Activated CD8-positive, alpha-beta memory T cell treated with anti-CD3 and anti-CD28 coated beads, Interleukin-2, amount 50 U/mL, for 1 hour (primary cell): ENCODE results near the gene ZNF668.

Source experiments
- DNase-seq: peaks from one replicate; pipeline ENCODE4 v3.0.0-alpha.2; 2020; ENCODE audit errors: extremely low read depth

The ZNF668 gene

GRCh38 chr16:31073970-31074813 is at the start of gene ZNF668, which contains the start of gene ZNF646:
Gene ZNF668, minus strand, starts transcription at chr16:31074240. Its CDS starts 9,781 bp downstream, at chr16:31064459.
Gene ZNF646, plus strand, starts transcription at chr16:31074422. Its CDS starts 1,903 bp downstream, at chr16:31076325.
- peak; percentile 98 for DNase-seq

GRCh38 chr16:31120129-31120528 is 46.1 kb upstream of the ZNF668 start:
- no peak for DNase-seq

GRCh38 chr16:31118223-31119155 is 44.4 kb upstream of the ZNF668 start:
- DNase-seq, result no peak

- peak; percentile 95 for DNase-seq
Measured at GRCh38 chr16:31117384-31118222, 43.6 kb upstream of the ZNF668 start, which contains the start of gene KAT8. Gene KAT8, plus strand, starts transcription at chr16:31117664. Its CDS starts 18 bp downstream, at chr16:31117682.

- no peak for DNase-seq
Measured at GRCh38 chr16:31114468-31114867, 40.4 kb upstream of the ZNF668 start.

GRCh38 chr16:31113121-31114120 is 39.4 kb upstream of the ZNF668 start:
- DNase-seq, result no peak

GRCh38 chr16:31112711-31113110 is 38.7 kb upstream of the ZNF668 start:
- no peak for DNase-seq

- no peak for DNase-seq
Measured at GRCh38 chr16:31111881-31112466, 37.9 kb upstream of the ZNF668 start.

GRCh38 chr16:31110106-31111034 is 36.3 kb upstream of the ZNF668 start:
- DNase-seq, result no peak

GRCh38 chr16:31109622-31110021 is 35.6 kb upstream of the ZNF668 start:
- DNase-seq, result no peak

GRCh38 chr16:31108794-31109558 is 34.9 kb upstream of the ZNF668 start:
- DNase-seq, result no peak

- DNase-seq, result no peak
Measured at GRCh38 chr16:31108035-31108793, 34.2 kb upstream of the ZNF668 start, which contains the start of gene BCKDK. Gene BCKDK, plus strand, starts transcription at chr16:31108386. Its CDS starts 838 bp downstream, at chr16:31109224.

- DNase-seq, result no peak
Measured at GRCh38 chr16:31107465-31107867, 33.4 kb upstream of the ZNF668 start.

- no peak for DNase-seq
Measured at GRCh38 chr16:31106509-31107464, 32.7 kb upstream of the ZNF668 start.

GRCh38 chr16:31105677-31106213 is 31.7 kb upstream of the ZNF668 start:
- DNase-seq, result peak; percentile 31
